K562 (cell line): Measurements from ENCODE around the gene PLEKHN1. TPM values are rescaled to one million over a fixed set of nuclear protein-coding genes. Genes with fewer than 3 reads are reported as not detected.

Source experiments
- BACH1 ChIP-seq: fragments of 200-800 bp; sonication (Bioruptor generic); IDR thresholded peaks from 2 replicates; pipeline ENCODE4 v1.6.1; 2016; ENCODE audit warnings: missing genetic modification characterization, missing compliant biosample characterization
- CEBPG ChIP-seq, 3 experiments: fragments of 200-800 bp in 1 of 3; sonication (Bioruptor generic) in 1 of 3; sonication (generic) in 1 of 3; formaldehyde crosslinking in 1 of 3; IDR thresholded peaks in 2 of 3; conservative IDR thresholded peaks in 1 of 3; 2 replicates each; pipeline versions ENCODE4 v1.6.1 to v1.8.0; 2016 to 2022; ENCODE audit warnings: missing compliant biosample characterization in 2 of 3, missing genetic modification characterization in 2 of 3, mild to moderate bottlenecking in 1 of 3, missing genetic modification reagents in 1 of 3
- COPS2 ChIP-seq: fragments of 450-650 bp; conservative IDR thresholded peaks from 2 replicates; pipeline ENCODE4 v1.6.1; 2016; ENCODE audit warnings: mild to moderate bottlenecking, moderate library complexity
- GTF2E2 ChIP-seq: fragments of 200-800 bp; sonication (Bioruptor generic); IDR thresholded peaks from 2 replicates; pipeline ENCODE4 v1.6.1; 2016; ENCODE audit warnings: missing genetic modification characterization, missing compliant biosample characterization
- IFI16 ChIP-seq: fragments of 250-450 bp; sonication (Bioruptor Pico); IDR thresholded peaks from 2 replicates; pipeline ENCODE4 v2.1.2; 2022; ENCODE audit warnings: mild to moderate bottlenecking, inconsistent platforms
- PHF8 ChIP-seq: fragments of 200-600 bp; sonication (generic); IDR thresholded peaks from 2 replicates; pipeline ENCODE4 v1.6.1; 2012; ENCODE audit warnings: mixed run types, mild to moderate bottlenecking, inconsistent platforms, low read length, moderate library complexity, borderline replicate concordance
- POLR2AphosphoS2 ChIP-seq: IDR thresholded peaks from 2 replicates; pipeline ENCODE4 v1.6.1; 2012; ENCODE audit warnings: low read length, improper control_type of control experiment
- SMAD3 ChIP-seq: fragments of 450-650 bp; formaldehyde crosslinking; conservative IDR thresholded peaks from 2 replicates; pipeline ENCODE4 v1.4.0; 2020; ENCODE audit warnings: mild to moderate bottlenecking
- ZBTB7A ChIP-seq: IDR thresholded peaks from 2 replicates; pipeline ENCODE4 v1.6.1; 2011; ENCODE audit warnings: low read depth, mild to moderate bottlenecking, low read length, moderate library complexity, borderline replicate concordance; ENCODE audit not compliant: control insufficient read depth
- ZC3H8 ChIP-seq: fragments of 450-650 bp; IDR thresholded peaks from 2 replicates; pipeline ENCODE4 v1.6.1; 2017
- ZFP1 ChIP-seq: fragments of 450-650 bp; formaldehyde crosslinking; IDR thresholded peaks from 2 replicates; pipeline ENCODE4 v1.4.0; 2020; ENCODE audit warnings: mild to moderate bottlenecking, mixed read lengths
- ZNF133 ChIP-seq: fragments of 250-450 bp; sonication (Bioruptor Pico); IDR thresholded peaks from 2 replicates; pipeline ENCODE4 v1.4.0; 2020; ENCODE audit warnings: mild to moderate bottlenecking
- ZNF282 ChIP-seq: sonication (generic); formaldehyde crosslinking; IDR thresholded peaks from 2 replicates; pipeline ENCODE4 v1.8.1; 2023; ENCODE audit warnings: missing genetic modification reagents
- ZNF589 ChIP-seq: fragments of 200-800 bp; sonication (Bioruptor generic); IDR thresholded peaks from 2 replicates; pipeline ENCODE4 v1.6.1; 2016; ENCODE audit warnings: low read depth, missing genetic modification characterization, missing compliant biosample characterization
- ZNF830 ChIP-seq: fragments of 250-450 bp; sonication (Bioruptor Pico); IDR thresholded peaks from 2 replicates; pipeline ENCODE4 v1.5.0; 2021; ENCODE audit warnings: mild to moderate bottlenecking
- polyA plus RNA-seq, 8 experiments: library from polyadenylated mRNA; depleted of rRNA in 4 of 8; stranded (reverse) in 5 of 8; unstranded in 3 of 8; fragments of >200 nt; fragmentation: Nextera tagmentation in 2 of 8; fragmentation: Illumina TruSeq in 1 of 8; extraction: Ambion mirVana in 2 of 8; extraction: Trizol in 1 of 8; gene quantifications; 2 replicates each; pipeline versions ENCODE4 v1.2.1 to v1.2.3, GENCODE V29; 2011 to 2014; ENCODE audit warnings: inconsistent platforms in 1 of 8, missing spikeins in 1 of 8
- total RNA-seq, 7 experiments: library from RNA; depleted of rRNA in 6 of 7; stranded (reverse); fragments of >200 nt in 6 of 7; fragmentation: Illumina TruSeq in 2 of 7; extraction: Trizol in 2 of 7; gene quantifications; 2 replicates each; pipeline versions ENCODE4 v1.2.1 to v1.2.3, GENCODE V29; 2011 to 2021; ENCODE audit warnings: low replicate concordance in 1 of 7
- TF ChIP-seq, protein P1 (sequence below): fragments of 450-650 bp; IDR thresholded peaks from 2 replicates; pipeline ENCODE4 v1.6.1; 2018; ENCODE audit not compliant: partially characterized antibody
- TF ChIP-seq, protein P2 (sequence below): sonication (generic); formaldehyde crosslinking; IDR thresholded peaks from 2 replicates; pipeline ENCODE4 v1.8.1; 2023; ENCODE audit warnings: mild to moderate bottlenecking, missing genetic modification reagents

Gene PLEKHN1
- total and polyA plus RNA-seq, 9 of the 15 experiments (the other 6 are each of a cell fraction or from before 2014, with no cell fraction given) = 0.07 to 1.5 (median 0.13) TPM; not detected in 2

GRCh38 chr1:1004780-1005697, 38.8 kb downstream of the PLEKHN1 start (continued):
- no peak for TF ChIP-seq CEBPG (CRISPR knock-in tag; IDR thresholded peaks at IDR 0.05)
- no peak for TF ChIP-seq CEBPG (tag; conservative IDR thresholded peaks at IDR 0.05 in 1 of 2, IDR thresholded peaks at IDR 0.05 in 1 of 2)
- TF ChIP-seq ZNF282 = no peak
- no peak for TF ChIP-seq BACH1
- no peak for TF ChIP-seq ZNF133 (CRISPR knock-in tag)
- TF ChIP-seq ZNF589 (CRISPR knock-in tag) = peak; percentile 80; the same call in 1 of the 2 replicates
- peak; percentile 61; the same call in 1 of the 2 replicates for TF ChIP-seq SMAD3 (CRISPR knock-in tag)
- TF ChIP-seq IFI16 = no peak
- no peak for TF ChIP-seq COPS2
- TF ChIP-seq, protein P1, sequence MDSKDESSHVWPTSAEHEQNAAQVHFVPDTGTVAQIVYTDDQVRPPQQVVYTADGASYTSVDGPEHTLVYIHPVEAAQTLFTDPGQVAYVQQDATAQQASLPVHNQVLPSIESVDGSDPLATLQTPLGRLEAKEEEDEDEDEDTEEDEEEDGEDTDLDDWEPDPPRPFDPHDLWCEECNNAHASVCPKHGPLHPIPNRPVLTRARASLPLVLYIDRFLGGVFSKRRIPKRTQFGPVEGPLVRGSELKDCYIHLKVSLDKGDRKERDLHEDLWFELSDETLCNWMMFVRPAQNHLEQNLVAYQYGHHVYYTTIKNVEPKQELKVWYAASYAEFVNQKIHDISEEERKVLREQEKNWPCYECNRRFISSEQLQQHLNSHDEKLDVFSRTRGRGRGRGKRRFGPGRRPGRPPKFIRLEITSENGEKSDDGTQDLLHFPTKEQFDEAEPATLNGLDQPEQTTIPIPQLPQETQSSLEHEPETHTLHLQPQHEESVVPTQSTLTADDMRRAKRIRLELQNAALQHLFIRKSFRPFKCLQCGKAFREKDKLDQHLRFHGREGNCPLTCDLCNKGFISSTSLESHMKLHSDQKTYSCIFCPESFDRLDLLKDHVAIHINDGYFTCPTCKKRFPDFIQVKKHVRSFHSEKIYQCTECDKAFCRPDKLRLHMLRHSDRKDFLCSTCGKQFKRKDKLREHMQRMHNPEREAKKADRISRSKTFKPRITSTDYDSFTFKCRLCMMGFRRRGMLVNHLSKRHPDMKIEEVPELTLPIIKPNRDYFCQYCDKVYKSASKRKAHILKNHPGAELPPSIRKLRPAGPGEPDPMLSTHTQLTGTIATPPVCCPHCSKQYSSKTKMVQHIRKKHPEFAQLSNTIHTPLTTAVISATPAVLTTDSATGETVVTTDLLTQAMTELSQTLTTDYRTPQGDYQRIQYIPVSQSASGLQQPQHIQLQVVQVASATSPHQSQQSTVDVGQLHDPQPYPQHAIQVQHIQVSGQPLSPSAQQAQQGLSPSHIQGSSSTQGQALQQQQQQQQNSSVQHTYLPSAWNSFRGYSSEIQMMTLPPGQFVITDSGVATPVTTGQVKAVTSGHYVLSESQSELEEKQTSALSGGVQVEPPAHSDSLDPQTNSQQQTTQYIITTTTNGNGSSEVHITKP = peak; percentile 36
- no peak for TF ChIP-seq GTF2E2
- peak; percentile 24; the same call in 1 of the 2 replicates for TF ChIP-seq PHF8
- no peak for TF ChIP-seq POLR2AphosphoS2
- TF ChIP-seq ZBTB7A = peak; percentile 49; the same call in 1 of the 2 replicates
- TF ChIP-seq, protein P2, sequence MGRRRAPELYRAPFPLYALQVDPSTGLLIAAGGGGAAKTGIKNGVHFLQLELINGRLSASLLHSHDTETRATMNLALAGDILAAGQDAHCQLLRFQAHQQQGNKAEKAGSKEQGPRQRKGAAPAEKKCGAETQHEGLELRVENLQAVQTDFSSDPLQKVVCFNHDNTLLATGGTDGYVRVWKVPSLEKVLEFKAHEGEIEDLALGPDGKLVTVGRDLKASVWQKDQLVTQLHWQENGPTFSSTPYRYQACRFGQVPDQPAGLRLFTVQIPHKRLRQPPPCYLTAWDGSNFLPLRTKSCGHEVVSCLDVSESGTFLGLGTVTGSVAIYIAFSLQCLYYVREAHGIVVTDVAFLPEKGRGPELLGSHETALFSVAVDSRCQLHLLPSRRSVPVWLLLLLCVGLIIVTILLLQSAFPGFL (CRISPR knock-in tag) = no peak
- no peak for TF ChIP-seq ZC3H8
- TF ChIP-seq ZFP1 (CRISPR knock-in tag) = no peak
- TF ChIP-seq ZNF830 = no peak
